ENCODE measurements around the gene SPESP1. TPM values are rescaled to one million over a fixed set of nuclear protein-coding genes. Genes with fewer than 3 reads are reported as not detected.

SPESP1 gene
- total and polyA plus RNA-seq, 10 donors, result 0.43 to 5.9 (median 2.2) TPM

DNA sequence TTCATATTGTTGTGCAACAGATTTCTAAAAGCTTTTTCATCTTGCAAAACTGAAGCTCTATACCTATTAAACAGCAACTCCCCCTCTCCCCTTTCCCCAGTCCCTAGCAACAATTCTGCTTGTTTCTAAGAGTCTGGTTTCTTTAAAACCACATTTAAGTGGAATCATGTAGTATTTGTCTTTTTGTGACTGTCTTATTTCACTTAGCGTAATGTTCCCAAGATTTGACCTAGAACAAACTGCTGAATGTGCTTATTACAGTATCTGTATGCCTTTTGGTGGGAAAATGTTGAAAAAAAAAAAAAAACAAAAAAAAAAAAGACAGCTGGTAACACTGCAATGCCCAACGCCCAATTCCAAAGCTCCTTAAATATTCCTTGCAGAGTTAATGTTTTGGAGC lies 19.5 kb upstream of the SPESP1 start:
- peaks cover 0 to 14% (median 0%) of the 10 kb centered on the region in 7 donors for H3K27me3 ChIP-seq (replicated peaks in 1 of 7)
- peaks cover 0 to 7% (median 3%) of the 10 kb centered on the region in 8 donors for H3K9me3 ChIP-seq
- DNase-seq, result no peak
- WGBS, 5 donors, result 71 to 89% (median 85%) methylated on average over 2 of the region's 2 CpGs
- H3K4me3 ChIP-seq, result no peak overlapping the region
- no peak for TF ChIP-seq POLR2A (IDR thresholded peaks at IDR 0.05)
- no peak for TF ChIP-seq POLR2AphosphoS5 (IDR thresholded peaks at IDR 0.05)
- TF ChIP-seq, protein P1, sequence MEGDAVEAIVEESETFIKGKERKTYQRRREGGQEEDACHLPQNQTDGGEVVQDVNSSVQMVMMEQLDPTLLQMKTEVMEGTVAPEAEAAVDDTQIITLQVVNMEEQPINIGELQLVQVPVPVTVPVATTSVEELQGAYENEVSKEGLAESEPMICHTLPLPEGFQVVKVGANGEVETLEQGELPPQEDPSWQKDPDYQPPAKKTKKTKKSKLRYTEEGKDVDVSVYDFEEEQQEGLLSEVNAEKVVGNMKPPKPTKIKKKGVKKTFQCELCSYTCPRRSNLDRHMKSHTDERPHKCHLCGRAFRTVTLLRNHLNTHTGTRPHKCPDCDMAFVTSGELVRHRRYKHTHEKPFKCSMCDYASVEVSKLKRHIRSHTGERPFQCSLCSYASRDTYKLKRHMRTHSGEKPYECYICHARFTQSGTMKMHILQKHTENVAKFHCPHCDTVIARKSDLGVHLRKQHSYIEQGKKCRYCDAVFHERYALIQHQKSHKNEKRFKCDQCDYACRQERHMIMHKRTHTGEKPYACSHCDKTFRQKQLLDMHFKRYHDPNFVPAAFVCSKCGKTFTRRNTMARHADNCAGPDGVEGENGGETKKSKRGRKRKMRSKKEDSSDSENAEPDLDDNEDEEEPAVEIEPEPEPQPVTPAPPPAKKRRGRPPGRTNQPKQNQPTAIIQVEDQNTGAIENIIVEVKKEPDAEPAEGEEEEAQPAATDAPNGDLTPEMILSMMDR (IDR thresholded peaks at IDR 0.05 in 8 of 11, conservative IDR thresholded peaks at IDR 0.05 in 3 of 11), result no peak
- H3K27ac ChIP-seq, result no peak overlapping the region
- intact Hi-C loops (cut with DNase I; ENCODE audit: low total_unique reads), result no loop called here
- no peaks in the 10 kb centered on the region for H3K4me1 ChIP-seq
- H3K36me3 ChIP-seq, result no peaks in the 10 kb centered on the region

DNA sequence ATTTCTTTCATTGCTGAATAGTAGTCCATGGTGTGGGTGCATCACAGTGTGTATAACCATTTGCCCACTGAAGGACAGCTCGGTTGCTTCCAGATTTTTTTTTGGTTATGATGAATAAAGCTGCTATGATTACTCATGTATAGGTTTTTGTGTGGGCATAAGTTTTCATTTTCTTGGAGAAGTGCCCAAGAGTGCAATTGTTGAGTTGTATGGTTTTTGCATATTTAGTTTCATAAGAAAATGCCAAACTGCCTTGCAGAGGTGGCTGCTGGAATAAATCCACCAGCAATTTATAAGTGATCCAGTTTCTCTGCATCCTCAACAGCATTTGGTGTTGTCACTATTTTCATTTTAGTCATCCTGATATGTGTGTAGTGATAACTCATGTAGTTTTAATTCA lies 8.4 kb upstream of the SPESP1 start:
- Histone ChIP-seq H3K27ac (no peak overlapping the region), H3K4me1 (no peaks in the 10 kb centered on the region), H3K9me3 (no peaks in the 10 kb centered on the region), H3K4me3 (no peak overlapping the region), H3K27me3 (replicated peaks in 1 of 7) (no peaks in the 10 kb centered on the region), H3K36me3 (no peaks in the 10 kb centered on the region)
- no peak for DNase-seq
- intact Hi-C loops (cut with DNase I; ENCODE audit: low total_unique reads), result no loop called here
- TF ChIP-seq POLR2A (IDR thresholded peaks at IDR 0.05) (no peak), POLR2AphosphoS5 (IDR thresholded peaks at IDR 0.05) (no peak)
- TF ChIP-seq, protein P1 (IDR thresholded peaks at IDR 0.05 in 8 of 11, conservative IDR thresholded peaks at IDR 0.05 in 3 of 11), result no peak
- WGBS, 5 donors, result 0% methylated on average over 1 of the region's 1 CpG

DNA sequence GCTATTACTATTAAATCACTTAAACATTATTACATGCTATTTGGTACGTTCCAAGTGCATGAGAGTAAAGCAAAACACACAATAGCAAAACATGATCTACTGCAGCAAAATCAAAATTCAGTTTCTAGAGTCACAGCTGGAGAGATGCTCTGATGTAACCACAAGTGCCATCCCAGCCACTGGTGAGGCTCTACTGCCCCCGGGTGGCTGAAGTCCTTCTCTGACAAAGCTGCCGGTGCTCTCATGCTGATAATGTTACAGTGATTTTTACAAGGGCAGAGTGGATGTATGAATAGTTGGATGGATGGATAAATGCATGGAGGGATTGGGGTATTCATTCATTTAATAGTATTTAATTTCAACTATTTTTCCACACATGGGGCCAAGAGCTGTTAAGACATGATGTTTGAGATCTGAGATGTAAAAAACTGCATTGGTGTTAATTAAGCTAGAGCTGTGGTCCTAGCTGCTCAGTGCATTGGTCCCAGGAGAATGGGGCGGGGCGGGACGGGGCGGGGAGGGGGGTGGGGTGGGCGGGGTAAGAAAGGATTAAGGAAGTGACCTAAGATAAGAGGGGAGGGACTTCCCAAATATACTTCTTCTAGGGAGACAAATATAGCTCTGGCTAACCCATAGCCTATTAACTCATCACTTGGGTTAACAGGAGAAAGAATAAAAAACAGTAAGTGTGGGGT lies 5.3 kb upstream of the SPESP1 start:
- WGBS, 5 donors, result 1 to 5% (median 3%) methylated on average over 8 of the region's 8 CpGs
- TF ChIP-seq, protein P1 (IDR thresholded peaks at IDR 0.05 in 8 of 11, conservative IDR thresholded peaks at IDR 0.05 in 3 of 11), result peak; percentile 39 to 79 (median 65)
- no peak for TF ChIP-seq POLR2AphosphoS5 (IDR thresholded peaks at IDR 0.05)
- Histone ChIP-seq H3K27ac (no peak overlapping the region), H3K36me3 (no peaks in the 10 kb centered on the region), H3K9me3 (no peaks in the 10 kb centered on the region), H3K4me1 (no peaks in the 10 kb centered on the region), H3K4me3 (no peak overlapping the region), H3K27me3 (replicated peaks in 1 of 7) (peaks cover 0 to 2% (median 0%) of the 10 kb centered on the region in 7 donors)
- intact Hi-C loops (cut with DNase I; ENCODE audit: low total_unique reads), result no loop called here
- peak; percentile 87 for DNase-seq

DNA sequence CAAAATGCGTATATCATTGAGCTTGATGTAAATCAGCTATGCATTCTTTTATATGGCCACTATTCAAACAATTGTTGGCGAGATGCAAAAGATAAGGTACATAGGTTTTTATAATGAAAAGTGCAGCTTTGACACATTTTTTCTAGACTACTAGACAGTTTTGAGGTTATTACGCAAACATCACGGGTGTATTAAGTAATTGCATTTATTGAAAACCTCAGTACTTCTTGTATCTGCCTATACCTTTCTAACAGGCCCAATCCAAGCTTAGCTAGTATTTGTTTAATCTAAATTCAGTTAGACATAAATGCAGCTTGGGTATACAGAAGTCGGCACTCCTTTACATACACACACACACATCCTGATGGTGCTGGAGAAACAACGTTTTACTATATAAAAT lies 2.7 kb downstream of the SPESP1 start:
- TF ChIP-seq POLR2AphosphoS5 (IDR thresholded peaks at IDR 0.05) (no peak), POLR2A (IDR thresholded peaks at IDR 0.05) (no peak)
- TF ChIP-seq, protein P1 (IDR thresholded peaks at IDR 0.05 in 8 of 11, conservative IDR thresholded peaks at IDR 0.05 in 3 of 11), result no peak
- Histone ChIP-seq H3K4me1 (no peaks in the 10 kb centered on the region), H3K4me3 (no peak overlapping the region), H3K36me3 (no peaks in the 10 kb centered on the region), H3K9me3 (no peaks in the 10 kb centered on the region), H3K27me3 (replicated peaks in 1 of 7) (peaks cover 0 to 10% (median 0%) of the 10 kb centered on the region in 7 donors), H3K27ac (no peak overlapping the region)
- intact Hi-C loops (cut with DNase I; ENCODE audit: low total_unique reads), result no loop called here
- no peak for DNase-seq
- 73 to 88% (median 86%) methylated on average over 6 of the region's 6 CpGs for WGBS, 5 donors
